Neural progenitor cell (in vitro differentiated cells): Measurements from ENCODE around the gene SEPTIN1.

Experiments
- EZH2 ChIP-seq: fragments of 200-600 bp; sonication (generic); IDR thresholded peaks from 2 replicates; pipeline ENCODE4 v1.6.1; 2017; ENCODE audit warnings: antibody characterized with exemption, mild to moderate bottlenecking, moderate library complexity
- EZH2phosphoT487 ChIP-seq: fragments of 200-600 bp; sonication (generic); IDR thresholded peaks from 2 replicates; pipeline ENCODE4 v1.6.1; 2017; ENCODE audit warnings: antibody characterized with exemption
- TF ChIP-seq, protein P1 (sequence below): fragments of 200-600 bp; sonication (generic); IDR thresholded peaks from 2 replicates; pipeline ENCODE4 v1.5.1; 2017; ENCODE audit warnings: antibody characterized with exemption, mild to moderate bottlenecking

DNA sequence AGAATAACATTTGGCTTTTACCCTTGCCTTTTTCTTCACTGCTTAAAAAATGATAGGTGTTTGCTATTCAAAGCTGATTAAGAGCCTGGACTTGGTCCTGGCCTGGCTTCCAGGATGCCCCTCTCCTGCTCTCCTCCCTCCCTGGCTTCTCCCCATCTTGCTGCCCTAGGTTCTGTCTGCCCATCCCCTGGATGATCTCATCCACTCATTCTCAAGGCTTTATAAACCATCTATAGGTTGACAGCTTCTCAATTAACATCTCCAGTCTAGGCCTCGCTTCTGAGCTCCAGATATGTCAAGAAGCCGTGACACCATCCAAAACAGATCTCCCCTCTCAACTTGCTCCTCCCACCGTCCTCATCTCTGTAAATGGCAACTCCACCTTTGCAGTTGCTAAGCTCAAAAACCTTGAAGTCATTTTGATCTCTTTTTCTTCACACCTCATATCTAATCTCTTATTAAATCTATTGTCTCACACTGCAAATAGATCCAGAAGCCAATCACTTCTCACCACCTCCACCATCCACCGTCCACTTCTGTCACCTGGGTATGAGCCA lies 33.8 kb upstream of the SEPTIN1 start:
- TF ChIP-seq, protein P1, sequence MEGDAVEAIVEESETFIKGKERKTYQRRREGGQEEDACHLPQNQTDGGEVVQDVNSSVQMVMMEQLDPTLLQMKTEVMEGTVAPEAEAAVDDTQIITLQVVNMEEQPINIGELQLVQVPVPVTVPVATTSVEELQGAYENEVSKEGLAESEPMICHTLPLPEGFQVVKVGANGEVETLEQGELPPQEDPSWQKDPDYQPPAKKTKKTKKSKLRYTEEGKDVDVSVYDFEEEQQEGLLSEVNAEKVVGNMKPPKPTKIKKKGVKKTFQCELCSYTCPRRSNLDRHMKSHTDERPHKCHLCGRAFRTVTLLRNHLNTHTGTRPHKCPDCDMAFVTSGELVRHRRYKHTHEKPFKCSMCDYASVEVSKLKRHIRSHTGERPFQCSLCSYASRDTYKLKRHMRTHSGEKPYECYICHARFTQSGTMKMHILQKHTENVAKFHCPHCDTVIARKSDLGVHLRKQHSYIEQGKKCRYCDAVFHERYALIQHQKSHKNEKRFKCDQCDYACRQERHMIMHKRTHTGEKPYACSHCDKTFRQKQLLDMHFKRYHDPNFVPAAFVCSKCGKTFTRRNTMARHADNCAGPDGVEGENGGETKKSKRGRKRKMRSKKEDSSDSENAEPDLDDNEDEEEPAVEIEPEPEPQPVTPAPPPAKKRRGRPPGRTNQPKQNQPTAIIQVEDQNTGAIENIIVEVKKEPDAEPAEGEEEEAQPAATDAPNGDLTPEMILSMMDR, result no peak
- TF ChIP-seq EZH2 (no peak), EZH2phosphoT487 (no peak)
